Activated CD8-positive, alpha-beta T cell treated with anti-CD3 and anti-CD28 coated beads, Interleukin-2, amount 10 ng/mL, durations not matched to agents 7 days and 5 days (primary cell): ENCODE measurements around the gene NIBAN1. TPM values are rescaled to one million over a fixed set of nuclear protein-coding genes. Genes with fewer than 3 reads are reported as not detected.

Experiments used
- ATAC-seq: fragments of 150-1000 bp; cut with Tn5 transposase; one replicate; pipeline ENCODE4 v1.10.0; 2021; ENCODE audit warnings: moderate library complexity
- CTCF ChIA-PET: fragments of 350-600 bp; sonication (Branson Sonifier 250); formaldehyde crosslinking; loops from one replicate; lab custom pipeline; 2021; ENCODE audit warnings: antibody characterized with exemption; lab: Charles Lee
- POLR2A ChIA-PET: fragments of 350-600 bp; sonication (Branson Sonifier 250); formaldehyde crosslinking; loops from one replicate; lab custom pipeline; 2021; ENCODE audit warnings: antibody characterized with exemption; lab: Charles Lee
- DNase-seq: peaks from one replicate; pipeline ENCODE4 v3.0.0-alpha.2; 2020
- H3K27ac Mint-ChIP-seq: one replicate; pipeline ENCODE4 v1.8.0; 2021; ENCODE audit warnings: mild to moderate bottlenecking, mixed read lengths
- H3K27me3 Mint-ChIP-seq: one replicate; pipeline ENCODE4 v1.8.0; 2021; ENCODE audit warnings: low read depth, mixed read lengths
- H3K36me3 Mint-ChIP-seq: one replicate; pipeline ENCODE4 v1.8.0; 2021; ENCODE audit warnings: low read depth, mixed read lengths
- H3K4me1 Mint-ChIP-seq: one replicate; pipeline ENCODE4 v1.8.0; 2021; ENCODE audit warnings: low read depth, mixed read lengths
- H3K4me3 Mint-ChIP-seq: one replicate; pipeline ENCODE4 v1.8.0; 2021; ENCODE audit warnings: mild to moderate bottlenecking, mixed read lengths
- H3K9me3 Mint-ChIP-seq: one replicate; pipeline ENCODE4 v1.8.0; 2022; ENCODE audit warnings: mixed read lengths; ENCODE audit not compliant: insufficient read depth
- total RNA-seq, 2 experiments: library from RNA; stranded (reverse); gene quantifications; one replicate each; pipeline ENCODE4 v1.2.3, GENCODE V29; 2021

NIBAN1 gene
- total RNA-seq, 2 experiments from 2014 or later: 28.6 to 28.7 TPM

DNA sequence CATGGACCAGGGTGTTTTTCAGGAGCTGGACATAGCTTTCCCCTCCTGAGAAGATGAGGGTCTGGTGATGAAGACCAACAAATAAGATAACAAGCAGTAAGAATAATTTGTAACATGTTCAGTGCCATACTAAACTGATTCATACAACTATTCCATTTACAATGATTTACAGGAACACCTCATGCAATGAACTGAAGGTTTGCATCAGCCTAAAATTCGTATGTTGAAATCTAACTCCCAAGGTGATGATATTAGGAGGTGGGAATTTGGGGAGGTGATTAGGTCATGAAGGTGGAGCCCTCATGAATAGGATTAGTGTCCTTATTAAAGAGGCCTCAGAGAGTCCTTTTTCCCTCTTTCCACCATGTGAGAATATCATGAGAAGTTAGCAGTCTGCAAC is 15.9 kb upstream of the NIBAN1 start:
- CTCF ChIA-PET: interaction anchor here (1.5 kb wide), 1 partner anchor 185 kb away, joined by 4 read pairs; no protein-coding TSS in a partner anchor
- ATAC-seq (no peak), DNase-seq (no peak)
- no peaks in the 10 kb centered on the region for H3K4me1 Mint-ChIP-seq
- no peak overlapping the region for H3K27ac Mint-ChIP-seq
- H3K27me3 Mint-ChIP-seq: peaks cover 22% of the 10 kb centered on the region
- no peaks in the 10 kb centered on the region for H3K36me3 Mint-ChIP-seq
- POLR2A ChIA-PET: no interaction called here
- no peak overlapping the region for H3K4me3 Mint-ChIP-seq
- peaks cover 11% of the 10 kb centered on the region for H3K9me3 Mint-ChIP-seq

- Mint-ChIP-seq H3K27me3 (peaks cover 19% of the 10 kb centered on the region), H3K4me1 (no peaks in the 10 kb centered on the region), H3K9me3 (no peaks in the 10 kb centered on the region), H3K4me3 (no peak overlapping the region), H3K36me3 (no peaks in the 10 kb centered on the region), H3K27ac (no peak overlapping the region)
- POLR2A ChIA-PET: no interaction called here
- DNase-seq (no peak), ATAC-seq (no peak)
- CTCF ChIA-PET: interaction anchor here (1.0 to 2.4 kb wide), 3 partner anchors 181 to 183 kb away, joined by 3 to 11 read pairs (median 4); no protein-coding TSS in a partner anchor
These were observed 14.2 kb upstream of the NIBAN1 start for GRCh38 chr1:184988506-184988905.

DNA sequence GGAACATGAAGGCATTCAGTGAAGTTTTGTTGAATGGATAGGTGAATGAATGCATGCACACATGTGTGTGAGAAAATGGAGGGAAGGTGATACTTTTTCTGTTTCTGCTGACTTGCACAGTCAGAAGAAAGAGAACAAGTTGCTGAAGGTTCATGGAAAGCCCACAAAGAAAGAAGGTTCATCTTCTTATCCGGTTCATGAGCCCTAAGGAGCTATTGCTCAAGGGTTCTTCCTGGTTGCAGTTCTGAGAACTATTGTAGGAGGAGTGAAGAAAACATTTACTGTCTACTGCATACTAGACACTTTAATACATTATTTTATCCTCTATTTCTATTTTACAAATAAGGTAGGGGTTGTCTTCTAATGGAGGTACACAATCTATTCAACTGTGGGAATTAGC is 13.4 kb upstream of the NIBAN1 start:
- H3K27ac Mint-ChIP-seq: no peak overlapping the region
- ChIA-PET CTCF (interaction anchor here (0.7 to 3.6 kb wide), 3 partner anchors 17 to 182 kb away, joined by 3 to 28 read pairs (median 11); no protein-coding TSS in a partner anchor), POLR2A (no interaction called here)
- DNase-seq: no peak
- no peaks in the 10 kb centered on the region for H3K4me1 Mint-ChIP-seq
- H3K36me3 Mint-ChIP-seq: no peaks in the 10 kb centered on the region
- peaks cover 21% of the 10 kb centered on the region for H3K27me3 Mint-ChIP-seq
- H3K4me3 Mint-ChIP-seq: no peak overlapping the region
- no peak for ATAC-seq
- no peaks in the 10 kb centered on the region for H3K9me3 Mint-ChIP-seq

- DNase-seq: no peak
- POLR2A ChIA-PET: no interaction called here
- H3K27ac Mint-ChIP-seq: no peak overlapping the region
- peaks cover 21% of the 10 kb centered on the region for H3K27me3 Mint-ChIP-seq
- CTCF ChIA-PET: interaction anchor here (2.4 to 3.6 kb wide), 2 partner anchors 181 to 184 kb away, joined by 11 to 28 read pairs; no protein-coding TSS in a partner anchor
- H3K9me3 Mint-ChIP-seq: no peaks in the 10 kb centered on the region
- no peak for ATAC-seq
- H3K36me3 Mint-ChIP-seq: no peaks in the 10 kb centered on the region
- H3K4me3 Mint-ChIP-seq: no peak overlapping the region
- peaks cover 7% of the 10 kb centered on the region for H3K4me1 Mint-ChIP-seq
These were observed 11.9 kb upstream of the NIBAN1 start for GRCh38 chr1:184986250-184986649.

DNA sequence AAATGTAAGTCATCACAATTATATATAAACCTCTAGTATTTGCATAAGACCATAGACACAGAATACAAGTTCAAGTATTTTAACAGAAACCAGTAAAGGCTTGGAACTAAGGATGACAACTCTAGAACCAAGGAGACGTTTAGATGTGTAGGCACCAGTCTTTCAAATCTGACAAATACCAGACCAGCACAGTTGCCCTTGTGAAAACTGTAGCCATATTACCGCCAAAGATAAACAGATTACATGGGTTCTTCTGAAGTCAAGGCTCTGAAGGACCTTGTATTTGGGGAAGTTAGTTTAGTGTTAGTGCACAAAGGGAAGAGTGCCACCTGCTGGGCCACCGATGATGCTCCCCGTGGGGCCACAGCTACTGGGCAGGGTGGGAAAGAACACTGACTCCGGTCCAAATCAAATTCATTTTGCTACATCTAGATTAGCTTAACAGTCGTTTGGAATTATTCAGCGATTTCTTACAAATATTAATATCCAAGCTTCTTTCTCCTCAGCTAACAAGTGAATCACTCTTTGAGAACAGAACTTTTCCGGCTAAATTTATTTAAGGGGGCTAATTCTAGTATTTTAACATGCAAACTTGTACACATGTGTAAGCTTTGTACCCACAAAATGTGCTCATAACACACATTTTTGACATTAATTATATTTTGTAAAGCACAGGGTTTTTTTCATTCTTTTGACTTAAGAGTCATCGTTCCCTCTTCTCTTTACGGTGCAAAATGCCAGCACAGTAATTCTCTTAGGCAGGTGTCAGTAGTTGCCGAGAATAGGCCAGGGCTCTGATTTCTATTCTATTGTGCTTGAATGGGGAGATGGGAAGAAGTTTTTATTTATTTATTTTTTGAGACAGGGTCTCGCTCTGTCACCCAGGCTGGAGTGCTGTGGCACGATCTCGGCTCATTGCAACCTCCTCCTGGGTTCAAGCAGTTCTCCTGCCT is 8.0 kb upstream of the NIBAN1 start:
- H3K9me3 Mint-ChIP-seq: no peaks in the 10 kb centered on the region
- H3K27ac Mint-ChIP-seq: no peak overlapping the region
- no peak overlapping the region for H3K4me3 Mint-ChIP-seq
- H3K36me3 Mint-ChIP-seq: no peaks in the 10 kb centered on the region
- ChIA-PET POLR2A (interaction anchor here (0.5 to 1.1 kb wide), 2 partner anchors 9 to 111 kb away, joined by 3 to 4 read pairs; no protein-coding TSS in a partner anchor), CTCF (interaction anchor here (0.6 to 9.0 kb wide), 30 partner anchors 8 to 1196 kb away, joined by 3 to 170 read pairs (median 4); partner anchors contain the start of genes EDEM3 and NIBAN1)
- H3K4me1 Mint-ChIP-seq: peaks cover 7% of the 10 kb centered on the region
- peak; percentile 83 for DNase-seq
- peak; percentile 99 for ATAC-seq
- peaks cover 28% of the 10 kb centered on the region for H3K27me3 Mint-ChIP-seq

DNA sequence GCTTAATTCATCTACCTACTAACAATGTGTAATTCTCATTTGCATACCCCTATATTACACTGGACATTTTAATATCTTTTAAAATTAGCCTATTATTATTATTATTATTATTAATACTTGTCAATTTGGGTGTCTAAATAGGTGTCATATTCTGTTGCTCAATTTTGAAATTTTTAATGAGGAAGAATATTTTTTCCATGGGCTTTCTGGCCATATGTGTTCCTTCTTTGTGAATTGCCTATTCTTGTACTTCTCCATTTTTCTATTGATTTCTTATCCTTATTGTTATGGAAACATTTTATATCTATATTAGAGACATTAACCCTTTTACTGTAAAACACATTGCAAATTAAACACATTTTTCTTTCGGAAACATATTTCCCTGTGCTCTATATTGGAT is 6.4 kb upstream of the NIBAN1 start:
- ATAC-seq (no peak), DNase-seq (no peak)
- H3K27ac Mint-ChIP-seq: no peak overlapping the region
- no peak overlapping the region for H3K4me3 Mint-ChIP-seq
- no peaks in the 10 kb centered on the region for H3K9me3 Mint-ChIP-seq
- ChIA-PET CTCF (interaction anchor here (0.6 to 9.0 kb wide), 14 partner anchors 8 to 689 kb away, joined by 3 to 170 read pairs (median 6); no protein-coding TSS in a partner anchor), POLR2A (no interaction called here)
- H3K36me3 Mint-ChIP-seq: no peaks in the 10 kb centered on the region
- peaks cover 25% of the 10 kb centered on the region for H3K27me3 Mint-ChIP-seq
- H3K4me1 Mint-ChIP-seq: peaks cover 14% of the 10 kb centered on the region

- Mint-ChIP-seq H3K27me3 (peaks cover 21% of the 10 kb centered on the region), H3K36me3 (peaks cover 4% of the 10 kb centered on the region), H3K27ac (peak overlapping the region; percentile 51), H3K4me1 (peaks cover 36% of the 10 kb centered on the region), H3K4me3 (peak overlapping the region; percentile 78), H3K9me3 (no peaks in the 10 kb centered on the region)
- ChIA-PET CTCF (interaction anchor here (1.1 to 2.4 kb wide), 6 partner anchors 8 to 705 kb away, joined by 3 to 19 read pairs (median 4); no protein-coding TSS in a partner anchor), POLR2A (interaction anchor here (0.8 to 1.5 kb wide), 3 partner anchors 69 to 222 kb away, joined by 3 to 10 read pairs (median 3); no protein-coding TSS in a partner anchor)
- ATAC-seq: no peak
- no peak for DNase-seq
These were observed 1.0 kb upstream of the NIBAN1 start for GRCh38 chr1:184975208-184975870.

GRCh38 chr1:184974837-184975115 is 468 bp upstream of the NIBAN1 start:
- H3K4me1 Mint-ChIP-seq: peaks cover 38% of the 10 kb centered on the region
- ATAC-seq: no peak

DNA sequence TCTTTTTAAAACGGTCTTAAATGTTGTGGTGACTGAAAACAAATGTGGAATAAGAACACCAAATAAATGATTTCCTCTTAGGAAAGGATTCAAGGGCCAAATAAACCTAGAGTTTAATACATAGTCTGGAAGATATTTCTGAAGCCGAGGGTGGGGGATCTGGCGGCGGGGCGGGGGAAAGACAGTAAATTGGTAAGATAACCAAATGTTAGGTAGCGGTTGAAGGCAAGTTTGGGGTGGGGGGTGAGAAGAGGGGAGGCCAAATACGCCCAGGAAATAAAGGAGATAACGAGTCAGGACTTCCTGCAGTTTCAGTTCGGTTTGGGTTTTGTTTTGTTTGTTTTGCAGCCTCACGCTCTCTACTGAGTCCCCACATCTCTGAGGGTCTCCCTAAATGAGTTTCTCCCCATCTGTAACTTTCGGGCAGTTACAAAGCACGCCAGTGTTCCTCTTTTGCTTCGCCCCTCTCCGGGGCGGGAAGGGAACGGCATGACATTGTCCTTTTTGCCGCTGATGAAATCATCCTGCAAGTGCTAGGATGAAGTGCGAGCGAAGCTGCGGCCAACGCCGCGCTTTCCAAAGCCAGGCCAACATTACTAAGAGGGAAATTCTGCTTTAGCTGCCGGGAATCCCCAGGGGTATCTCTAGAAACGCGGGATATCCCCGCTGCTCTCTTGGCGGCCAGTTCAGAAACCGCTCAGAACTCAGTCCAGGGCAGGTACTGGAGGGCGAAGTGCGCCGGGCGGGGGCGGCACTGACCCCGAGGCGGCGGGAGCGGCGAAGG is 844 bp downstream of the NIBAN1 start:
- POLR2A ChIA-PET: interaction anchor here (0.9 to 1.5 kb wide), 6 partner anchors 9 to 220 kb away, joined by 3 to 10 read pairs (median 3); no protein-coding TSS in a partner anchor
- peak overlapping the region; percentile 88 for H3K4me3 Mint-ChIP-seq

More at GRCh38 chr1:184974837-184975115, 468 bp upstream of the NIBAN1 start:
- H3K36me3 Mint-ChIP-seq: peaks cover 6% of the 10 kb centered on the region
- peaks cover 21% of the 10 kb centered on the region for H3K27me3 Mint-ChIP-seq
- DNase-seq: no peak
- ChIA-PET POLR2A (interaction anchor here (0.8 to 1.5 kb wide), 6 partner anchors 70 to 221 kb away, joined by 3 to 10 read pairs (median 3); no protein-coding TSS in a partner anchor), CTCF (interaction anchor here (1.0 to 2.4 kb wide), 8 partner anchors 8 to 706 kb away, joined by 3 to 19 read pairs (median 4); no protein-coding TSS in a partner anchor)
- H3K27ac Mint-ChIP-seq: peak overlapping the region; percentile 85
- no peaks in the 10 kb centered on the region for H3K9me3 Mint-ChIP-seq
- peak overlapping the region; percentile 78 for H3K4me3 Mint-ChIP-seq

DNA sequence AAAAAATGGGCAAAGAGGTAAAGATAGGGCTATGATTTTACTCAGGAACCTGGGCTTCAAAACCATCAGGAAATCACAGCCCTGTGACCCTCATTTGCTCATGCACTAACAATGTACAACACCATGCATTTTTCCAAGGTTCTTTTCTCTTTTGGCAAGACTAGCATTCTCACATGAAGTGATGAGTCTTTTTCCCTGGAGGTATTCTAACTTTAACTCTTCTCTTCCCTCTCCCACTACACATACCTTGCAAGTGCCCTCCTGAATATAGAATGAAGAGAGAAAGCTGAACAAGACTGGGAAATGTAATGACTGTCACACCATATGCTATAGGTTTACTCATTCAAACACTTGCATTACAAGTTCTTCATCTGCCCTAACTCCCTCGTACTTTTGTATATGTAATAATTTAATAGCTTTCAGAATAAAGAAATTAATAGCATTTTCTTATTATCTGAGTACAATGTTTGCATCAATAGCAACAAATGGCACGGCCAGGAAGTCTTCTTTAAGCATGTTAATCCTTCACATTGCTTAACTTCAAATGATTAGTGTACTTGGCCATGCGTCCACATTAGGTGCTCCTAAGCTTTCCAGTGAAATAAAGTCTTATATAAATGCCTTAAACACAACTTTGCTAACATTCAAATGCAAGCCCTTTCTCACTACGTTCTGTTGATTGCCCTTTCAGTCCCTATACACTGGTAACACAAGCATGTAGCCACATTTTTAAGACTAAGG is 1.8 kb downstream of the NIBAN1 start:
- peaks cover 52% of the 10 kb centered on the region for H3K4me1 Mint-ChIP-seq
- H3K36me3 Mint-ChIP-seq: peaks cover 6% of the 10 kb centered on the region
- H3K9me3 Mint-ChIP-seq: no peaks in the 10 kb centered on the region
- no peak for DNase-seq
- no peak for ATAC-seq
- peak overlapping the region; percentile 88 for H3K4me3 Mint-ChIP-seq
- peak overlapping the region; percentile 89 for H3K27ac Mint-ChIP-seq
- POLR2A ChIA-PET: interaction anchor here (1.1 to 1.2 kb wide), 2 partner anchors 10 to 218 kb away, joined by 4 read pairs; partner anchors contain the start of gene EDEM3
- CTCF ChIA-PET: interaction anchor here (0.6 to 4.1 kb wide), 7 partner anchors 8 to 198 kb away, joined by 3 to 26 read pairs (median 3); no protein-coding TSS in a partner anchor
- H3K27me3 Mint-ChIP-seq: peaks cover 13% of the 10 kb centered on the region

More for the DNA sequence above, 844 bp downstream of the NIBAN1 start:
- Mint-ChIP-seq H3K4me1 (peaks cover 47% of the 10 kb centered on the region), H3K9me3 (no peaks in the 10 kb centered on the region), H3K27me3 (peaks cover 19% of the 10 kb centered on the region), H3K27ac (peak overlapping the region; percentile 89), H3K36me3 (peaks cover 6% of the 10 kb centered on the region)
- ATAC-seq (peak; percentile 8), DNase-seq (peak; percentile 26)
- CTCF ChIA-PET: interaction anchor here (0.7 to 4.1 kb wide), 8 partner anchors 9 to 197 kb away, joined by 3 to 26 read pairs (median 4); no protein-coding TSS in a partner anchor
